Endothelial cell of umbilical vein (primary cell): ENCODE results near the gene HDAC7.

ENCODE experiments used
- EZH2 ChIP-seq: IDR thresholded peaks from 2 replicates; pipeline ENCODE4 v1.6.1; 2012; ENCODE audit warnings: borderline replicate concordance, low read depth, mild to moderate bottlenecking, moderate library complexity, low read length, inconsistent platforms; ENCODE audit not compliant: severe bottlenecking
- FOS ChIP-seq: IDR thresholded peaks from 2 replicates; pipeline ENCODE4 v1.6.1; 2011; ENCODE audit warnings: mild to moderate bottlenecking, low read length, moderate library complexity, borderline replicate concordance; ENCODE audit not compliant: insufficient read depth
- JUN ChIP-seq: IDR thresholded peaks from 2 replicates; pipeline ENCODE4 v1.6.1; 2011; ENCODE audit warnings: borderline replicate concordance, low read depth; ENCODE audit not compliant: insufficient read length, insufficient read depth
- MYC ChIP-seq: IDR thresholded peaks from one replicate; pipeline ENCODE4 v1.6.1; 2011; ENCODE audit warnings: mild to moderate bottlenecking, low read depth, low read length
- POLR2A ChIP-seq: IDR thresholded peaks from 2 replicates; pipeline ENCODE4 v1.6.1; 2012; ENCODE audit warnings: low read depth, mild to moderate bottlenecking, control low read depth, low read length
- POLR2AphosphoS5 ChIP-seq: IDR thresholded peaks from 2 replicates; pipeline ENCODE4 v1.6.1; 2012; ENCODE audit warnings: low read depth, mild to moderate bottlenecking, control low read depth, low read length, moderate library complexity; ENCODE audit not compliant: insufficient read depth
- TF ChIP-seq, protein P1 (sequence below), 2 donors: IDR thresholded peaks; 1 replicate in 1 of 2; 2 replicates in 1 of 2; pipeline ENCODE4 v1.5.1; 2011; ENCODE audit warnings: low read length in 2 of 2, mild to moderate bottlenecking in 2 of 2, moderate library complexity in 2 of 2, control low read depth in 1 of 2, inconsistent platforms in 1 of 2, low read depth in 1 of 2; ENCODE audit not compliant: insufficient read depth in 1 of 2; ENCODE audit errors: extremely low read depth in 1 of 2

DNA sequence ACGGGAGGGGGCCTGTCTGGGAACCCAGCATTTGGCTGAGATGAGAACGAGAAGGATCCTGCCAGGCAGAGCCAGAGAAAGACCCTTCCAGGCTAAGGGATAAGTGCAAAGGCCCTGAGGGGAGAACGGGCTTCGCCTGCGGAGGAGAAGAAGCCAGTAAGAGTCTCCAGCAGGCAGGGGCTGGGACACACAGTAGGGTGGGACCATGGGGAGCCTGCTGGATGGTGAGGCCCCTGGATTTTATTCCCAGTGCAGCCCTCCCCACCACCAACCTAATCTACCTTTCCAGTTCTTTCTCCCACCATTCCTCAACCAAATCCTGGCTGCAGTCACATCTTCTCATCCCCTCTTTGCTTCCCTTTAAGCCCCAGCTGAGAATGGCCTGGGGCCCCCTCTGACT, 73.6 kb downstream of the HDAC7 start:
- TF ChIP-seq, protein P1, sequence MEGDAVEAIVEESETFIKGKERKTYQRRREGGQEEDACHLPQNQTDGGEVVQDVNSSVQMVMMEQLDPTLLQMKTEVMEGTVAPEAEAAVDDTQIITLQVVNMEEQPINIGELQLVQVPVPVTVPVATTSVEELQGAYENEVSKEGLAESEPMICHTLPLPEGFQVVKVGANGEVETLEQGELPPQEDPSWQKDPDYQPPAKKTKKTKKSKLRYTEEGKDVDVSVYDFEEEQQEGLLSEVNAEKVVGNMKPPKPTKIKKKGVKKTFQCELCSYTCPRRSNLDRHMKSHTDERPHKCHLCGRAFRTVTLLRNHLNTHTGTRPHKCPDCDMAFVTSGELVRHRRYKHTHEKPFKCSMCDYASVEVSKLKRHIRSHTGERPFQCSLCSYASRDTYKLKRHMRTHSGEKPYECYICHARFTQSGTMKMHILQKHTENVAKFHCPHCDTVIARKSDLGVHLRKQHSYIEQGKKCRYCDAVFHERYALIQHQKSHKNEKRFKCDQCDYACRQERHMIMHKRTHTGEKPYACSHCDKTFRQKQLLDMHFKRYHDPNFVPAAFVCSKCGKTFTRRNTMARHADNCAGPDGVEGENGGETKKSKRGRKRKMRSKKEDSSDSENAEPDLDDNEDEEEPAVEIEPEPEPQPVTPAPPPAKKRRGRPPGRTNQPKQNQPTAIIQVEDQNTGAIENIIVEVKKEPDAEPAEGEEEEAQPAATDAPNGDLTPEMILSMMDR (IDR thresholded peaks at IDR 0.05; ENCODE audit: extremely low read depth in 1 of 2, insufficient read depth in 1 of 2, low read depth in 1 of 2, low read length in 2 of 2), result no peak
- TF ChIP-seq POLR2A (no peak), EZH2 (no peak), POLR2AphosphoS5 (no peak), JUN (no peak), FOS (no peak), MYC (no peak)
